HG03571 (cell line): Measurements from ENCODE around the gene PLCG1.

ENCODE experiments used
- ATAC-seq: cut with Tn5 transposase; IDR thresholded peaks from one replicate; pipeline ENCODE4 v1.9.1; 2021; ENCODE audit not compliant: unreplicated experiment

PLCG1 gene

DNA sequence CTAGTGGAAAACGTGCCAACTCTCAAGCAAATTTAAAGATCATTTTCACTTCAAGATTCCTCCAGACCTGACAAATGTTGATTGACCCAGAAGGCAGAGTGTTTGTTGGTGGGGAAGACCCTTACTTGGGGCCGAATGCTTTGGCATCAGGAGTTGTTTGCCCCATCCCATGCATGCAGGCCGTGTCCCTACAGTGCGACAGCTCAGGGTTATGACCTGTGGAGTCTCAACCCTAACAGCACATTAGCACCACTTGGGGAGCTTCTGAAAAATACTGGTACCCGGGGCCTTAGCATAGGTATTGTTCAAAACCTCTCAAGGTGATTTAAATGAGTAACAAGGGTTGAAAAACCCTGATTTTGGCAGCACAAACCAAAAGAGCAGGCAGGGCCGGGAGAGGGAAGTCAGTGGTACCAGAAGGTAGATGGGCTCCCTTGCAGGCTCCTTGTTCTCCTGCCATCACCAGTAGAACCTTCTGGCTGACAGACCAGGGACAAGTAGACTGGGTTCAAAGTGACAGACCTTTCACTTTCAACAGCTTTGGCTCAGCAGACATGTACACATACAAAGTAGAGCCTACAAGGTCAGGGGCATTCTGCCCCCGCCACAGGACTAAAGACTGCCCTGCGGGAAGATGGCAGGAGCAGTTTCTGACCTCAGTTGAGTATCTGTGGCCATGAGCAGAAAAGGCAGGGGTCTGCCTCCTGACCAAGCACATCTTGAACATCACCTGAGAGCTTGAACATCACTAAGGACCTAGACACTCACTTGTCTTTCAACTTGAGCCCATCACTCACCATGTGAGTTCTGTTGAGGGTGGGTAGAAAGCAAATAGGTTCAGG, 39.6 kb downstream of the PLCG1 start:
- ATAC-seq: no peak

DNA sequence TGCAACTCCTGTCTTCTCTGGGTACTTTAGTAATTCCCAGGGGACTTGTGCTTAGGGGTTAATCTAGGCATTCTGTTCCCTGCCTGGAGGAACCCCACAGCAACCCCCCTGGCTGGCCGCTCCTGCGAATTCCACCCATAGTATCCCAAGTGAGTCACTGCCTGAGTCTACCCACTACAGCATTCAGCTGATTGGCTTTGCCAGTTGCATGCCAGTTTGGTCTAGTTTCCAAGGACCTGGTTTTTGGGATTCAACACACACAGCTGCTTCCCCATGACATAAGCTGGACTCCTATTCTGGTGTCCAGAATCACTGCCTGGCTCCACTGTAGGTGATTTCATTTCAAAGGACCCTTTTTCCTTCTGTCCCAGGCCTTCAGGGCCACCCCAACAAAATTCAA, 40.3 kb downstream of the PLCG1 start:
- no peak for ATAC-seq

DNA sequence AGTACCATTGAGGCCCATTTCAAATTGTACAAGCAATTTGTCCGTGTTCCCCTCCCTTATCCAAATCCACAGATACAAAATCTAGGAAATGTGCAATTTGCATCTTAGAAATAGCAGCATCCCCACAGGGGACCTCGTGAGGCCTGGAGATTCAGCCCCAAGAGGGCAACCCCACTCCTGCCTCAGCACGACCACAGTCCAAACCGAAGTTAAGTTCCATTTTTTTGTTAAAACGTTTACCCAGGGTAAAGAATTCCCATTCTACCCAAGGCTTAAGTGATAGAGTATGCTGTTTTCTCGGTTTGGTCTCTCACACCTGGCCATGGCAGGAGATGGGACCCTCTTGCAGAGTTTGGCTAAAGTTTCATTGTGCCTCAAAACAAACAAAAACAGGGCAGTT, 41.2 kb downstream of the PLCG1 start:
- no peak for ATAC-seq

DNA sequence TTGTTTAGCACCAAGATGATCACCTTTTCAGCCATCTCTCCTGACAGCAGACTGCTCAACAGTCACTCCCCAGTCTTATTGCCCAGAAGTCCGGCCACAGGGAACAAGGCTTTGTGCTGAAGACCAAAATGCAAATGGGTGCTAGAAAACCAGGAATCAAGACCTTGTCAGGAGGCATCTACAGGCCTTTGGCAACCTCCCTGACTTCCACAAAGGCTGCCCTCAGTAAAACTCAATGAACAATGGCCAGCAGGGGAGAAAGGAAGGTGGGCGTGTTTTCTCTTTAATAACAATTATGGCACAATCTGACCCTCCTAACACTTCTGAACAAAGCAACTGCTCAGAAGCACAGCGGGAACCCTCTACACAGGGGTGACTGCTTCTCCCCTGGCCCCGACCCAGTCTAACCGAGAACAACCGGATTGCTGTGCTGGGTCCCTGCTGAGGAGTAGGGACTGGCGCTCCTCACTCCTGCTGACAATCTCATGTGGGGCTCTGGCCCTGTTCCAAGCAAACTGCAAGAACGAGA, 41.6 kb downstream of the PLCG1 start:
- no peak for ATAC-seq

DNA sequence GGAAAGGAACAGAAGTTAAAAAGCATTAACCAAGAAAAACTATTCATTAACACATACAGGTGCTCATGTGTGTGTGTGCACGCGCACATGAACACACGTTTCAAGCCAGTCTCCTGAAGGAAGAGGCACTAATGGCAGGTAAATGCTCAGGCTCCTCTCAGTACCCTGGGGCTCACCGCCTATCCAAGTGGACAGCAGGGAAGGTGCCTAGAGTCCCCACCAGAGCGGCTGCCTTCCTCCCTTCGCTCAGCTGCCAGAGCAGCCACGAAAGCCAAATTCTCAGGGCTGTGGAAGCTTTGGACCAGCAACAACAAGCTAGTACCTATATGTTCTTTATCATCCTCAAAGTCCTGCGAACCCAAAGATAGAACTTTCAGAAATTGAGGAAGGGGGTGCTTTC, 42.6 kb downstream of the PLCG1 start:
- no peak for ATAC-seq

DNA sequence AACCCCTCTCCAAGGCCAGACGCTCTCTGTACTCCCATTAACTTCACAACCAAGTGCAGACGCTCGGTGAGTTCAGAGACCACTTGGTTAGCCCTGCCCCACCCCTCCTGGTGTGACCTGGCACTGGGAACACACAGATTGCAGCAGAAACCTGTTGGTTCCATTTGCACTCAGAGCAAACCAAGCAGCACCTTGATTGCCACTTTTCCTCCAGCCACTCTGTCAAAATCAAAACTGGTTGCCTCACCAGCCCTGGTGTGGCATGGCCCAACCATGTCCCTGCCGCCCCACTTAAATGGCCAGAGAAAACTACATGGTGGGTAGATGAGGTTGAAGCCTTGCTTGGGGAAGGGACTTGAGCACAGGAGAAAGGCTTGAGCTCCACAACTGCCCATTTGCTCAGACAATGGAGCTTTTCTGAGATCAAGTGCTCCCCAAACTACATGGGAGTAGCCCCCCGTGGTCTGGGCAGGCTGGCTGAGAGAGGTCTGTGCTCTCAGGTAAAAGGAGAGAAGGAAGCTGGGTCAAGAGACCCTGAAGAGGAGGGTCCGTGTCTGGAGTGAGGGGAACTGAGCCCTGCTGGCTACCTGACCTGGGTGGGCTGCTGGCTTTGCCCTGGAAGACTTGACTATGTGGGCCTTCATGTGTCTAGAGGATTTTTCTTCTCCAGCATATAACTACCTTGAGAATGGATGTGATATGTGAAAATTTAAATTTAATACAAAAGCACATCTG, 43.4 kb downstream of the PLCG1 start:
- ATAC-seq: no peak

DNA sequence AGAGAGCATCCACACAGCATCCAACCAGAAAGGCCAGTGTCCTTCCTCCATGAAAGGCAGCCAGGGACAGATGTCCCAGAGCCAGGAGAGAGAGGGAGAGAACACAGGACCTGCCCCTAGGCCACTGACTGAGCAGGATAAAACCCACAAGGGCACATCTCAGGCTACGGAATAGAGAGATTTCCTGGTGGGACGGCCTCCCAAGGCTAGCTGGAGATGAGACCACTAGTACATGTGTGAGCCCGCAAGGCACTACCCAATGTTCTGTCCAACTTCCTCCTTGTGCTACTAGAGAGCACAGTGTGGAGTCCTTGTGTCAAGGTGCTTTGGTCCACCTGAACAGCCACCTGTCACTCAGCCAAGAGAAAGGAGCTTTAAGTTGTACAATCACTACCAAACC, 44.2 kb downstream of the PLCG1 start:
- ATAC-seq: no peak

DNA sequence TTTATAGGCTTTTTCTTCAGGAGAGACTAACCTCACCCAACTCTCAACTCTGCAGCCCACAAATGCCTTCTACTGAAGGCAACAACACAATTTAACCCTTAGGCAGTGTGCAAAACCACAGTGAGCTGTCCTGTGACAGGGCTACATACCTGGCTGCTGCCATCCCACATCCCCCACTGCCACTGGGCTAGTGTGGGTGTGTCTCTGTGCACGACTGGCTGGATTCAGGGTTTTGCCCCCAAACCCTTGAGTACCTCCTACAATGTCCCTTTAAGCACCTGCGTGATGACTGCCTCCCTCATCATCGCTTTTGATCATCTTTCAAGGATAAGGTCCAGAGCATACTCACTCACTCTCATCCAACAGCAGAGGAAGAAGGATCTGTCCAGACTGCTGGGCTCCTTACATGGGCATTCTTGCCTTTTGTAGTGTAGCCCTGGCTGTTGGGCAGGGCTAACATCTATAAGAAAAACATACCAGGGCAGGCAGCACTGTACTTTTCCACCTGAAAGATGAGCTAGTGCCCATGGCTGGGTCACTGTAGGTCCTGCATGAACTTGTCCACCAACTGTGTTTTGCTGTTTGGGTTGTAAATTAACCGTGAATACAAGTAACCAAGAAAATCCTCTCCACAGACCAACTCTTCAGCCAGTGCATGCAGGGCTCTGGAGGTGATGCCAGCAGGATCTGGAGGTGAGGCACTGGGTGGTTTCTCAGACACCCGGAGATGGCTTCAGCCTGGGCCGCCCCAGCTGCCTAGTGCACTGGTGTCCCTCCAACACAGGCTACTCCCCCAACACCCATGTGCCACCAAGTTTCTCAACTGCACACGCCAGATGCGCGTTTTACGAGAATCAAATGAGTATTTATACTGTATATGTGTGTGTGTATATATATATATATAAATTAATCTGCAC, 45.2 kb downstream of the PLCG1 start:
- no peak for ATAC-seq

DNA sequence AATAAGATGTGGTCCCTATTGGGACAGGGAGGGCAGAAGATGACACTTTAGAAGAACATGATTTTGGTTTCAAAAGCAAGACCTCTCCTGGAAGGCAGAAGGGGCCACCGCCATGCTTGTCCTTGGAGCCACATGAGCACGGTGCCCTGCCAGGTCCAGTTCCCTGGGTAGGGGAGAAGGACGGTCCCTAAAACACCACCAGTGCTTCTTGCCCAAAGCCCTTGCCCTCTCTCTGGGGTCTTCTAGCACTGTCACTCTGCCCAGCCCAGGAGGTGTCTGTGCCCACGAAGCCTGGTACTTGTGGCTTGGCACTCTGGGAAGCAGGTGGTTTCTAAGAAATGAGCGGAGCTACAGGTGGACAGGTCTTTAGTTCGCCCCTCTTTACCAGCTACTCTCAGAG, 46.0 kb downstream of the PLCG1 start:
- no peak for ATAC-seq

DNA sequence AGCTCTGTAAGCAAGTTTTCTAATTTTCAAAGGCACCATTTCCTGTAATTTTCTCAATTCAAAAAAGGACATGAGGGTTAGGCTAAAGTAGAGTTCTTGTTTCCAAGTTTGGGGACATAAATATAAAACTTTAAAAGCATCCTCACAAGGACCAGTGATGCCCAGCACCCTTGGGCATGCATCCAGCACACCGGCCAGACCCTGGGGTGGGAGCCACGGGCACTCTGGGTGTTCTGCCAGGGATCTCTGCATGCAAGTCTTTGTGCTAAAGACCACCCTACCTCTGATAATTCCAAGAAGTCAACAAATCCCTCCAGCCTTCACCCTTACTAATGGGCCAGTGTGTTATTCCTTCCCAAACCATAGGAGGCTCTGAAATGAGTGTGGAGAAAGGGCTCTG, 46.5 kb downstream of the PLCG1 start:
- no peak for ATAC-seq

DNA sequence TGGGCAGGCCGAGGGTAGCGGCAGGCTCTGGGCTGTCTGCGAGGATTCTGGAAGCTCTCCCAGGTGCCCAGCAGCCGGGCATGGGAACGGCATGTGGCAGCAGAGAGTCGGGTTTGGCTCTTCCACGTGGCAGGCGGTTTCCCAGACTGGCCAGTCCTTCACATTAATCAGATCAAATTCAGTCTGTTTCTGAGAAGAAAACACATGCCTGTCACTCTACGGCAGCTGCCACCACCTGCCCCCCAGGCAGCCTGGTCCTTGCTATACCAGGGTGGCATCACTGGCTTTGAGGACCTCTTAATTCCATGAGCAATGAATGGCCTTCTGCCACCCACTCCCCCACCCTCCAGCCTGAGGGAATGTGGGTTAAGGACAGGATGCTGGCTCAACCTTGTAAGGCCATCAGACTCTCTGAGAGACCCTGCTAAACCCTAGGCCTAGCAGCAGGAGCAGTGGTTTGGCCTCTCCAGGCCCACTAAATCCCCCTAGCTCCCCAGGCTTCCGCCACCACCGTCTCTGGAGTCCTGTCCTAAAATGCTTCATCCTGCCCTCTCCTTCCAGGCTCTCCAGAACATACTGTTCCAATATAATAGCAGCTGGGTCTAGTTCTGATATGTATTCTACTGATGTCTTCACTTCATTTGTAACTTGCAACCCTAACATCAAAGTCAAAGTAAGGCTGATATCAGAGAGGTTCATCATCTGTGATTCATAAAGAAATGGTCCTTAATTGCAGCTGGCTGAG, 47.8 kb downstream of the PLCG1 start:
- ATAC-seq: no peak

DNA sequence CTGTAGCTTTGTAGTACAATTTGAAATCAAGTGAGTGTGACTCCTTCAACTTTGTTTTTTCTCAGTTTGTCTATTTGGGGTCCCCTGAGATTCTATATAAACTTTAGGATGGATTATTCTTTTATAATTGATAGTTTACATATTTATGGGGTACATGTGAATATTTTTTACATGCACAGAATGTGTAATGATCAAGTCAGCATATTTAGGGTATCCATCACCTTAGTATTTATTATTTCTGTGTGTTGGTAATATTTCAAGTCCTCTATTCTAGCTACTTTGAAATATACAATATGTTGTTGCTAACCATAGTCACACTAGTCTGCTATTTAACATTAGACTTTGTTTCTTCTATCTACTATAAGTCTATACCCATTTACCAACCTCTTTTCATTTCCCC, 50.3 kb downstream of the PLCG1 start:
- ATAC-seq: no peak

DNA sequence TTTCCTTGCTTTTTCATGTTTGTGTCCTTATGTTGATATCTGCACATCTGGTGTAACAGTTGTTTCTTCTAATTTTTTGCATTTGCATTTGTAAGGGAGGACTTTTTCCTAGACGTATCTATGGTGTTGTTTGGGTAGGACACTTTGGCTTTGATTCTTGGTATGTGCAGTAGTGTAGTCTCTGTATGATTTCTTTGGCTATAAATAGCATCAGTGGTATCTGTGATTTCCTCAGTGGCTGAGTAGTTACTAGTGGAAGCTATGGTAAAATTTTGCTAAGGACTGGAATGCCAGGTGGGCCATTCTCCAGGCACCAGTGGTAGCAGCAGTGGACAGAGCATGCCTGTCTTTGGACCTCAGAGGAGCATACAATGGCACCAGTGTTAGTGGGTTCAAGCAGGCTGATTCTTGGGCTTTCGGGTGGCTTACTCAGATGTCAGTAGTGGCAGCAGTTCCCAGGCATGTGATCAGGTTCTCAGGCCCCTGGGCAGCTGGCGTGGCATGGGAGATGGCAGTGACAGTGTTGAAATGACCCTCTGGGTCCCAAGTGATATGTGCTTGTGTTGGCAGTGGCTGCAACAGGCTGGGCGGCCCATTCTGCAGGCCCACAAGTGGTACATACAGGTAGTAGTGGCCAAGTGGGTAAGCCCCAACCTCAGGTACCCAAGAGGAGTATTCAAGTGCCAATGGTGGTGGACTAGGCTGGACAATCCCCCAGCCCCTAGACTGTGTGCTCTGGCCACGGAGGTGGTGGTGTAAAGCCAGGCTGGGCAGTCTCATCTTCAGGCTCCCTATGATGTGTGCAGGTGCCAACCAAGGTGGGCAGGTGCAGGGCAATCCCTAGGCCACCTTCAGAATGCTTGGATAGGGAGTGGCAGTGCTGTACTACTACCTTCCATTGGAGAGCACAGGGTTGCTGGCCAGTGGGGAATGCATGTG, 54.5 kb downstream of the PLCG1 start:
- no peak for ATAC-seq

DNA sequence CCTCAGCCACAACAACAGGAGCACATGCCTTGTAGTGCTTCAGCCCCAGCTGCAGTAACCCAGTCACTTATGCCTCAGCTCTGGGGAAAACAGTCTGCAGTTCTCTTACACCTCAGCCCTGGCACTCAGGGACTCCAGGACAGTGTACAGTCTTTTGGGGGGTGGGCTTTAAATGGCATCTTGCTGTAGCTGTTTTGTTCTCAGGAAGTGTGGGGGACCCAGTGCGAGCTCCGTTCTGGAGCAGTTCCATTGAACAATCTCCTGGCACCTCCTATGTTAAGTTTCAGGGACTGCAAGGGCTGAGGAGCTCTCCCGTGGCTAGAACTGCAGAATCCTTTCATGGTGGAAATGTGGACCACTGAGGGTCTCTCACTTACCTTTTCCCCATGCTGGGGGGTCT, 55.2 kb downstream of the PLCG1 start:
- ATAC-seq: no peak

DNA sequence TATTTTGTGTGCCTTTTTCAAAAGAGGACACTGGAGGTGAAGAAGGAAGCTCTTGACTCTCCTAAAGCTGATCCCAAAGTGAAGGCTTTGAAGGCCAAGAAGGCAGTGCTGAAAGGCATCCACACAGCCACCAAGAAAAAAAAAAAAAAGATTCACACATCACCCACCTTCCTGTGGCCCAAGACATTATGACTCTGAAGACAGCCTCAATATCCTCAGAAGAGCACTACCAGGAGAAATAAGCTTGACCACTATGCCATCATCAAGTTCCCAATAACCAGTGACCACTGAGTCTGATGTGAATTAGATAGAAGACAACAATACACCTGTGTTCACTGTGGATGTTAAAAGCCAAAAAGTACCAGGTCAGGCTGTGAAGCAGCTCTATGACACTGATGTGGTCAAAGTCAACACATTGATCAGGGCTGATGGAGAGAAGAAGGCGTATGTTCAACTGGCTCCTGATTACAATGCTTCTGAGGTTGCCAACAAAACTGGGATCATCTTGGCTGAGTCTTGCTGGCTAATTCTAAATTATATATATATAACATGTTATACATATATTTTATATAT, 59.4 kb downstream of the PLCG1 start:
- no peak for ATAC-seq

DNA sequence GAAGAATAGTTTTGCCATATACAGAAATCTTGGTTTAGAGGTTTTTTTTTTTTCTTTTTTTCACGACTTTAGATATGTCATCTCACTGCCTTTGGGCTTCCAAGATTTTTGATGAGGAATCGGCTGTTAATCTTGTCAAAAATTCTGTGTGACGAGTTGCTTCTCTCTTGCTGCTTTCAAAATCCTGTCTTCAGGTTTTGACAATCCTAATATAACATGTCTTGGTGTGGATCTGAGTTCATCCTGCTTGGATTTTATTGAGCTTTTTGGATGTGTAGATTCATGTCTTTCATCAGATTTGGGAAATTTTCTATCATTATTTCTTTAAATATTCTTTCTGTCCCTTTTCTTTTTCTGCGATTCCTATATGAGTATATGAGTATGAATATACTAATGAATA, 61.1 kb downstream of the PLCG1 start:
- no peak for ATAC-seq

DNA sequence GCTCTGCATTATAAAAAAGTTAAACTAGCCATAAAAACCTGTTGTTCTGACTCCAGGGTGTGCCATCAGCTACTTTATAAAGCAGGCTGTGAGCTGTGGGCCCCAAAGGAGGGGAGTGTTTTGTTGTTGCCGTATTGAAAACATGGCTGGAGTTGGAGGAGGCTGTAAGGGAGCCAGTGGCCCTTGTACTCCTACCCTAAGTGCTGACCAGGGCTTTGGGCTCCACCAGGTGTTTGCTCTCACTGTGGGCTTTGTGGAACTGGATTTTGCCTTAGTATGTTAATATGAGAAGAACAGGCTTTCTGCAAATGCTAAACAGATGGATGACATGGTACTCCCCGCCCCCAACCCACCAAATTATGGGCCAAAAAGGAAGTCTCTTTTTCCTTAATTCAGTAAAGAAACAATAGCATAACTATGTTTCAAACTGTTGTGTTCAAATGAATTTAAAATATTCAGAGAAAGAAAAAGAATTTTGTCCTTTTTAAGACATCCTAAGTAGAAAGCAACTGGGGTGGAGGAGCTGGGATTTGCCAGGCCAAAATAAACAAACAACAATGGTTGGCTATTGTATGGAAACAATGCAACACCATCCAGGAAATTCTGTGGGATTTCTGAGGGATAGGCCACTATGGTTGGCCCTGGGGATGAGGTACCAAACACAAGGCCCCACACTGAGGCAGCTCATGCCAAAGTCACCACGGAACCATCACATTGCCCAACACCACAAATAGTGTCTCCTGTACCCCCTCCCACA, 63.3 kb downstream of the PLCG1 start:
- ATAC-seq: no peak

DNA sequence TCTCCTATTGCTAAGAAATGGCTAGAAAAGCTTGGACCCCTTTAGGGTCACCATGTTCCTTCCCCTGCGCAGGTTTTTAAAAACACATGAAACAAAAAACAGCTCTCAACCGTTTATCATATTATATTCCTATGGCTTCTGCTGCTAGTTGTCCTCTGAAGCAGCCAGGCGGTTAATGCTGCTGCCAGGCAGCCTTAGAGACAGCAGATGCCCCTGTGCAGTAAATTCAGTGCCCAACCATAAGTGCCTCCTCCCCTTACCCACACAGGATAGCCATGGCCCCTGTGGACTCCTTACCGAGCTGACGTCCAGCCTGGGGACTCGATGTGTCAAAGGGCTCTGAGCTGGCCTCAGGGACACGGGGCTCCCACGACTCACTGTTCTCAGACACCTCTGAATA, 64.4 kb downstream of the PLCG1 start:
- no peak for ATAC-seq
